ENCODE measurements around the gene ERVW-1. TPM values are rescaled to one million over a fixed set of nuclear protein-coding genes. Genes with fewer than 3 reads are reported as not detected.

The ERVW-1 gene
- total RNA-seq, 1 donor from 2014 or later, result not detected

DNA sequence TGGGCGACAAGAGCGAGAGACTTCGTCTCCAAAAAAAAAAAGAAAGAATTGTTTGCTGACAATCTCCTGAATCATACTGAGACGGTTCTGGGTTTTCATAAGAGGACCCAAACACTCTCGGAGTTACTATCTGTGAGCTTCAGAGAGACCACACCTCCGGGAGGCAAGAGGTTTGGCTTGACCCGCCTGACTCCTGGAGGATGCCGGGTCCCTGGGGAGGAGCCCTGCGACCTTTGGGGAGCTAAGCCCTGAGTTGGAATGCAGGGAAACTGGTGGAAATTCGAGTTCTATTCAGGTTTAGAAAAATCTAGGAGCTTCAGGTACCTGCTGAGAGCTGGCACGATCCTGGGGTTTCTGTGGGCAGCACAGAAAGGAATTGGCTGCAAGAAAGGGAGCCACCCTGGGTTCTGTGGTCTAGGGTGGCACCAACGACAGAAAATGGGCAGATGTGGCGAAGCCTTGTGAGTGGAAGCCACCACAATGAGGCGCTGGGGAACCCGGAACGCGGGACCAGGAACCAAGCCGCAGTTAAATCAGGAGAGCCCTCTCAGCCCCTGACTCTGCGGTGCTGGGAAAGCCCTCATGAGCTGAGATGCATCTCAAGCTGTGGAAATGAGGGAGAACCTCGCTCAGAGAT is 52.3 kb downstream of the ERVW-1 start:
- DNase-seq, result no peak

DNA sequence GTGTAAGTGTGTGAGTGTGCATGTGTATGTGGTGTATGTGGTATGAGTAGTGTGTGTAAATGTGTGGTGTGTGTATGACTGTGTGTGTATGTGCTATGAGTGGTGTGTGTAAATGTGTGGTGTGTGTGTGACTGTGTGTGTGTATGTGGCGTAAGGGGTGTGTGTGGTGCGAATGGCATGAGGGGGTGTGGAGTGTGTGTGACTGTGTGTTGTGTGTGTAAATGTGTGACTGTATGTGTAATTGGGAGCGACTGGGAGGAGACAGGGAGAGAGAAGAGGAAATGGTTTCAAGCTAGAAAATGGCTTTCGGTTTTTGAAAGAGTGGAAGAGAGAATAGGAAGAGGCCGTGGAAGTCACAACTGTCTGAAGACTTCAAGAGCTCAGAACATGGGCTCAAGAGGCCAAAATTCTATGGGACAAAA is 54.0 kb downstream of the ERVW-1 start:
- DNase-seq, result no peak

DNA sequence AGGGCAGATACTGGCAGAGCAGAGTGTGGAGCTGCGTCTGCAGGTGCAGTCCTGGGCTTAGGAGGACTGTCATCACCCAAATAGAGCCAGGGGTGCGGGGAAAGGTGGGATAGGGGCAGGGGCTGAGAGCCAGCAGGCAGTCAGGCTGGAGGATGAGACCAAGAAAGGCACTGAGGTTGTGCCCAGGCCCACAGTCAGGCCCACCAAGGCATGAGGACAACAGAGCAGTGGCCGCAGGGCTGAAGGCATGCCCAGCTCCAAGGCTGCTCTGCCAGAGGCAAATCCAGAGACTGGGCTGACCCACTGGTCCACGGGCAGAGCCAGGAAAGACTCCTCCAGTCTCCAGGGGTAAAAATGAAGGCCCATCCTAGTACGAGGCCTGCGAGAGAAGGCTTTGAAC is 54.8 kb downstream of the ERVW-1 start:
- no peak for DNase-seq

- peak; percentile 13 for DNase-seq
Measured at GRCh38 chr7:92421676-92422435, 55.9 kb downstream of the ERVW-1 start.

Other genes starting within 250 kb of the ERVW-1 start
- 53.0 and 67.0 TPM in 2 replicates for gene KRIT1, start 232.0 kb downstream of the ERVW-1 start, total RNA-seq
- gene ANKIB1, start 232.0 kb downstream of the ERVW-1 start, total RNA-seq, result 41.3 and 43.7 TPM in 2 replicates
- 17.1 and 19.1 TPM in 2 replicates for gene GATAD1, start 30.5 kb downstream of the ERVW-1 start, total RNA-seq
- gene PEX1, start 50.6 kb upstream of the ERVW-1 start, total RNA-seq, result 14.3 and 14.8 TPM in 2 replicates
- gene RBM48, start 50.8 kb upstream of the ERVW-1 start, total RNA-seq, result 11.2 and 15.5 TPM in 2 replicates
- gene FAM133B, start 112.4 kb upstream of the ERVW-1 start, total RNA-seq, result 14.4 and 15.7 TPM in 2 replicates

Data from dermis blood vessel endothelial cell (primary cell).